Measurements from ENCODE around the gene KDM2A. TPM values are rescaled to one million over a fixed set of nuclear protein-coding genes. Genes with fewer than 3 reads are reported as not detected.
"Not testable (repeated sequence)": the region's sequence is repeated elsewhere in the genome, so short reads cannot be mapped to it uniquely, and the experiment has no call there.

Gene KDM2A
- total and polyA plus RNA-seq, 2 of the 13 experiments (the other 11 are each of a cell fraction or from before 2014, with no cell fraction given), result 31.3 to 31.4 TPM

GRCh38 chr11:67126243-67126642, 7.2 kb downstream of the KDM2A start:
- in situ Hi-C loops (cut with HindIII; ENCODE audit: extremely low pct_ligation_motif_present, low pct_unique_long_range_greater_than_20kb); H3K9me3 ChIP-seq (ENCODE audit: low read length); FAIRE-seq; ATAC-seq; CTCF ChIA-PET (ENCODE audit: low intra/inter-chr PET ratio, low total read pairs); DNase-seq (ENCODE audit: low spot score); H3K27me3 ChIP-seq (ENCODE audit: control insufficient read depth in 1 of 2, insufficient read depth in 2 of 2, low read length in 2 of 2); H3K4me2 ChIP-seq (ENCODE audit: low read depth, low read length); H3K27ac ChIP-seq (ENCODE audit: extremely low read length, insufficient read depth, low read length); intact Hi-C loops (cut with micrococcal nuclease; ENCODE audit: unreplicated experiment); H3K9ac ChIP-seq (ENCODE audit: insufficient read depth, low read depth, low read length); BruUV-seq (replicated peaks); H2AFZ ChIP-seq (ENCODE audit: low read length); H3K4me3 ChIP-seq (replicated peaks in 1 of 3; ENCODE audit: insufficient read depth in 1 of 3, low read depth in 2 of 3, low read length in 3 of 3); H4K20me1 ChIP-seq (ENCODE audit: insufficient read depth, low read length): not testable (repeated sequence)
- Histone ChIP-seq H3K79me2 (ENCODE audit: insufficient read depth, low read length) (peaks cover 80% of the 10 kb centered on the region), H3K4me1 (ENCODE audit: insufficient read depth, low read length) (peaks cover 35% of the 10 kb centered on the region), H3K36me3 (replicated peaks in 1 of 2; ENCODE audit: control insufficient read depth in 1 of 2, insufficient read depth in 2 of 2, low read length in 2 of 2) (peaks cover 6 to 18% of the 10 kb centered on the region in 2 experiments; a peak in 4 of 5 replicates)
- 97% methylated on average over 8 of the region's 8 CpGs for WGBS (ENCODE audit: low lambda C conversion rate)
- POLR2A ChIA-PET, result interaction anchor here (0.5 kb wide), 1 partner anchor 12 kb away, joined by 3 read pairs; no protein-coding TSS in a partner anchor

- no peak overlapping the region for H3K4me3 ChIP-seq (replicated peaks in 1 of 3; ENCODE audit: insufficient read depth in 1 of 3, low read depth in 2 of 3, low read length in 3 of 3)
- H3K9ac ChIP-seq (ENCODE audit: insufficient read depth, low read depth, low read length), result no peak overlapping the region
- ATAC-seq (no peak), FAIRE-seq (no peak), DNase-seq (ENCODE audit: low spot score) (no peak)
- no peak overlapping the region for H3K27ac ChIP-seq (ENCODE audit: extremely low read length, insufficient read depth, low read length)
- in situ Hi-C loops (cut with HindIII; ENCODE audit: extremely low pct_ligation_motif_present, low pct_unique_long_range_greater_than_20kb), result no loop called here
- CTCF ChIA-PET (ENCODE audit: low intra/inter-chr PET ratio, low total read pairs), result no interaction called here
- H3K4me1 ChIP-seq (ENCODE audit: insufficient read depth, low read length), result peaks cover 39% of the 10 kb centered on the region
- no TSS peak for BruUV-seq (replicated peaks)
- H3K9me3 ChIP-seq (ENCODE audit: low read length), result no peaks in the 10 kb centered on the region
- H3K4me2 ChIP-seq (ENCODE audit: low read depth, low read length), result no peak overlapping the region
- TF ChIP-seq ZNF761 (CRISPR knock-in tag; conservative IDR thresholded peaks at IDR 0.05) (no peak), DR1 (CRISPR knock-in tag; IDR thresholded peaks at IDR 0.05) (no peak), ZNF567 (CRISPR knock-in tag; IDR thresholded peaks at IDR 0.05; ENCODE audit: borderline replicate concordance) (no peak), ZNF263 (CRISPR knock-in tag; IDR thresholded peaks at IDR 0.05) (no peak), DNMT3B (CRISPR knock-in tag; conservative IDR thresholded peaks at IDR 0.05) (no peak), MZF1 (CRISPR knock-in tag; IDR thresholded peaks at IDR 0.05; ENCODE audit: borderline replicate concordance) (no peak), NFKBIZ (CRISPR knock-in tag; IDR thresholded peaks at IDR 0.05) (no peak), NFIC (IDR thresholded peaks at IDR 0.05; ENCODE audit: low read length) (no peak), FOXP4 (CRISPR knock-in tag; IDR thresholded peaks at IDR 0.05) (no peak), ISL2 (CRISPR knock-in tag; IDR thresholded peaks at IDR 0.05) (no peak), TCF7L2 (IDR thresholded peaks at IDR 0.05; ENCODE audit: low read depth, low read length) (no peak), U2AF2 (IDR thresholded peaks at IDR 0.05; ENCODE audit: low read depth, low read length) (no peak)
- peaks cover 8% of the 10 kb centered on the region for H4K20me1 ChIP-seq (ENCODE audit: insufficient read depth, low read length)
- no peaks in the 10 kb centered on the region; a peak in 1 of 5 replicates for H3K27me3 ChIP-seq (ENCODE audit: control insufficient read depth in 1 of 2, insufficient read depth in 2 of 2, low read length in 2 of 2)
- H3K36me3 ChIP-seq (replicated peaks in 1 of 2; ENCODE audit: control insufficient read depth in 1 of 2, insufficient read depth in 2 of 2, low read length in 2 of 2), result peaks cover 6 to 25% of the 10 kb centered on the region in 2 experiments; a peak in 4 of 5 replicates
- peaks cover 79% of the 10 kb centered on the region for H3K79me2 ChIP-seq (ENCODE audit: insufficient read depth, low read length)
- no peak overlapping the region for H2AFZ ChIP-seq (ENCODE audit: low read length)
- intact Hi-C loops (cut with micrococcal nuclease; ENCODE audit: unreplicated experiment), result no loop called here
- POLR2A ChIA-PET, result interaction anchor here (0.5 kb wide), 1 partner anchor 13 kb away, joined by 3 read pairs; no protein-coding TSS in a partner anchor
- WGBS (ENCODE audit: low lambda C conversion rate), result 78% methylated on average over 4 of the region's 4 CpGs
Measured at GRCh38 chr11:67126986-67127385, 7.9 kb downstream of the KDM2A start.

- DNase-seq (ENCODE audit: low spot score); CTCF ChIA-PET (ENCODE audit: low intra/inter-chr PET ratio, low total read pairs); H3K4me2 ChIP-seq (ENCODE audit: low read depth, low read length); H3K9me3 ChIP-seq (ENCODE audit: low read length); BruUV-seq (replicated peaks); POLR2A ChIA-PET; H3K4me3 ChIP-seq (replicated peaks in 1 of 3; ENCODE audit: insufficient read depth in 1 of 3, low read depth in 2 of 3, low read length in 3 of 3); H3K27ac ChIP-seq (ENCODE audit: extremely low read length, insufficient read depth, low read length); H2AFZ ChIP-seq (ENCODE audit: low read length); FAIRE-seq; H3K9ac ChIP-seq (ENCODE audit: insufficient read depth, low read depth, low read length); H3K27me3 ChIP-seq (ENCODE audit: control insufficient read depth in 1 of 2, insufficient read depth in 2 of 2, low read length in 2 of 2); in situ Hi-C loops (cut with HindIII; ENCODE audit: extremely low pct_ligation_motif_present, low pct_unique_long_range_greater_than_20kb); ATAC-seq; intact Hi-C loops (cut with micrococcal nuclease; ENCODE audit: unreplicated experiment); H4K20me1 ChIP-seq (ENCODE audit: insufficient read depth, low read length): not testable (repeated sequence)
- H3K4me1 ChIP-seq (ENCODE audit: insufficient read depth, low read length), result peaks cover 22% of the 10 kb centered on the region
- 80% methylated on average over 10 of the region's 10 CpGs for WGBS (ENCODE audit: low lambda C conversion rate)
- H3K36me3 ChIP-seq (replicated peaks in 1 of 2; ENCODE audit: control insufficient read depth in 1 of 2, insufficient read depth in 2 of 2, low read length in 2 of 2), result peaks cover 6 to 53% of the 10 kb centered on the region in 2 experiments
- H3K79me2 ChIP-seq (ENCODE audit: insufficient read depth, low read length), result peaks cover 63% of the 10 kb centered on the region
Measured at GRCh38 chr11:67130861-67131260, 11.8 kb downstream of the KDM2A start.
